ENCODE data around the gene ATP8A2.
A peak's percentile ranks its signal among the peaks of the same experiment; 100 is the strongest.

The ATP8A2 gene

GRCh38 chr13:25848812-25849745, 477.3 kb downstream of the ATP8A2 start:
- no peak for DNase-seq (ENCODE audit: low read depth in 2 of 2)

- no peak for DNase-seq (ENCODE audit: low read depth in 2 of 2)
Measured at GRCh38 chr13:25857830-25858229, 486.1 kb downstream of the ATP8A2 start.

GRCh38 chr13:25859528-25859927, 487.8 kb downstream of the ATP8A2 start:
- no peak for DNase-seq (ENCODE audit: low read depth in 2 of 2)

- no peak for DNase-seq (ENCODE audit: low read depth in 2 of 2)
Measured at GRCh38 chr13:25860265-25860664, 488.5 kb downstream of the ATP8A2 start.

GRCh38 chr13:25860862-25861261, 489.1 kb downstream of the ATP8A2 start:
- DNase-seq (ENCODE audit: low read depth in 2 of 2), result no peak

- DNase-seq (ENCODE audit: low read depth in 2 of 2), result no peak
Measured at GRCh38 chr13:25862156-25862555, 490.4 kb downstream of the ATP8A2 start.

- no peak for DNase-seq (ENCODE audit: low read depth in 2 of 2)
Measured at GRCh38 chr13:25864116-25864515, 492.3 kb downstream of the ATP8A2 start.

- DNase-seq (ENCODE audit: low read depth in 2 of 2), result no peak
Measured at GRCh38 chr13:25864936-25865335, 493.2 kb downstream of the ATP8A2 start.

GRCh38 chr13:25865391-25865790, 493.6 kb downstream of the ATP8A2 start:
- no peak for DNase-seq (ENCODE audit: low read depth in 2 of 2)

- DNase-seq (ENCODE audit: low read depth in 2 of 2), result no peak
Measured at GRCh38 chr13:25867038-25867437, 495.3 kb downstream of the ATP8A2 start.

GRCh38 chr13:25868490-25868889, 496.7 kb downstream of the ATP8A2 start:
- DNase-seq (ENCODE audit: low read depth in 2 of 2), result no peak

GRCh38 chr13:25869941-25870340, 498.2 kb downstream of the ATP8A2 start:
- DNase-seq (ENCODE audit: low read depth in 2 of 2), result no peak

GRCh38 chr13:25871389-25872125, 499.8 kb downstream of the ATP8A2 start:
- no peak for DNase-seq (ENCODE audit: low read depth in 2 of 2)

GRCh38 chr13:25872481-25873241, 500.9 kb downstream of the ATP8A2 start:
- no peak for DNase-seq (ENCODE audit: low read depth in 2 of 2)

GRCh38 chr13:25873242-25873612, 501.5 kb downstream of the ATP8A2 start:
- DNase-seq (ENCODE audit: low read depth in 2 of 2), result no peak

GRCh38 chr13:25874064-25874737, 502.4 kb downstream of the ATP8A2 start:
- DNase-seq (ENCODE audit: low read depth in 2 of 2), result no peak

GRCh38 chr13:25874907-25875306, 503.1 kb downstream of the ATP8A2 start:
- peak; percentile 16 to 25 for DNase-seq (ENCODE audit: low read depth in 2 of 2)

- no peak for DNase-seq (ENCODE audit: low read depth in 2 of 2)
Measured at GRCh38 chr13:25876247-25876646, 504.5 kb downstream of the ATP8A2 start.

GRCh38 chr13:25879466-25879865, 507.7 kb downstream of the ATP8A2 start:
- no peak for DNase-seq (ENCODE audit: low read depth in 2 of 2)

- DNase-seq (ENCODE audit: low read depth in 2 of 2), result no peak
Measured at GRCh38 chr13:25881136-25881926, 509.6 kb downstream of the ATP8A2 start.

GRCh38 chr13:25881971-25882451, 510.2 kb downstream of the ATP8A2 start:
- no peak for DNase-seq (ENCODE audit: low read depth in 2 of 2)
